ENCODE data around the gene WWTR1. TPM values are rescaled to one million over a fixed set of nuclear protein-coding genes. Genes with fewer than 3 reads are reported as not detected.
A peak's percentile ranks its signal among the peaks of the same experiment; 100 is the strongest.

Gene WWTR1
- total and polyA plus RNA-seq, 2 donors (not counting 3 experiments of a cell fraction or from before 2014, with no cell fraction given): 210 to 341 TPM

GRCh38 chr3:149650828-149651227 is 7.0 kb downstream of the WWTR1 start:
- H3K9ac ChIP-seq (replicated peaks; ENCODE audit: extremely low read depth, insufficient read depth, low read length): peak overlapping the region; percentile 12
- H4K20me1 ChIP-seq (replicated peaks; ENCODE audit: control insufficient read depth, extremely low read depth, insufficient read depth, low read length): peaks cover 9% of the 10 kb centered on the region
- H3K9me1 ChIP-seq (replicated peaks; ENCODE audit: control insufficient read depth, extremely low read depth, insufficient read depth, low read length): no peaks in the 10 kb centered on the region
- FAIRE-seq: no peak
- H3K27me3 ChIP-seq (ENCODE audit: control insufficient read depth in 2 of 2, insufficient read depth in 2 of 2, low read length in 2 of 2): no peaks in the 10 kb centered on the region
- TF ChIP-seq EZH2 (IDR thresholded peaks at IDR 0.05; ENCODE audit: borderline replicate concordance, low read depth, low read length, severe bottlenecking) (no peak), CTCF (IDR thresholded peaks at IDR 0.05; ENCODE audit: extremely low read depth in 1 of 2, insufficient read depth in 1 of 2, low read depth in 1 of 2, low read length in 2 of 2) (no peak), POLR2A (IDR thresholded peaks at IDR 0.05; ENCODE audit: low read depth, low read length) (no peak), FOS (IDR thresholded peaks at IDR 0.05; ENCODE audit: borderline replicate concordance, insufficient read depth, low read length) (no peak), MYC (IDR thresholded peaks at IDR 0.05; ENCODE audit: low read depth, low read length) (no peak), GATA2 (IDR thresholded peaks at IDR 0.05; ENCODE audit: insufficient read depth, insufficient read length, low read depth, low read length) (no peak), JUN (IDR thresholded peaks at IDR 0.05; ENCODE audit: borderline replicate concordance, insufficient read depth, insufficient read length, low read depth) (no peak), POLR2AphosphoS5 (IDR thresholded peaks at IDR 0.05; ENCODE audit: insufficient read depth, low read depth, low read length) (no peak)
- TF ChIP-seq, protein P1, sequence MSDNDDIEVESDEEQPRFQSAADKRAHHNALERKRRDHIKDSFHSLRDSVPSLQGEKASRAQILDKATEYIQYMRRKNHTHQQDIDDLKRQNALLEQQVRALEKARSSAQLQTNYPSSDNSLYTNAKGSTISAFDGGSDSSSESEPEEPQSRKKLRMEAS (IDR thresholded peaks at IDR 0.05; ENCODE audit: insufficient read depth, insufficient read length): no peak
- peaks cover 80% of the 10 kb centered on the region for H3K4me1 ChIP-seq (ENCODE audit: control insufficient read depth, extremely low read depth, insufficient read depth, low read length)
- H3K4me3 ChIP-seq (replicated peaks in 1 of 3; ENCODE audit: insufficient read depth in 1 of 3, low read depth in 1 of 3, low read length in 3 of 3): peak overlapping the region in 1 of 3 experiments; percentile 43
- dilution Hi-C loops (cut with MboI; ENCODE audit: extremely low pct_ligation_motif_present, low sequenced_read_pairs): no loop called here
- H3K9me3 ChIP-seq (replicated peaks; ENCODE audit: control insufficient read depth, insufficient read depth, low read length): no peaks in the 10 kb centered on the region
- H2AFZ ChIP-seq (ENCODE audit: low read depth, low read length): no peak overlapping the region
- CTCF ChIA-PET: interaction anchor here (0.7 to 1.4 kb wide), 2 partner anchors 66 to 84 kb away, joined by 4 to 6 read pairs; no protein-coding TSS in a partner anchor
- H3K4me2 ChIP-seq (ENCODE audit: insufficient read depth, low read length): peak overlapping the region; percentile 67
- H3K79me2 ChIP-seq (ENCODE audit: control insufficient read depth, insufficient read depth, low read length): peaks cover 95% of the 10 kb centered on the region
- peak overlapping the region; percentile 24 for H3K27ac ChIP-seq (ENCODE audit: insufficient read depth, low read depth, low read length)
- H3K36me3 ChIP-seq (ENCODE audit: control insufficient read depth in 2 of 2, extremely low read depth in 1 of 2, insufficient read depth in 2 of 2, low read length in 2 of 2): peaks cover 20 to 34% of the 10 kb centered on the region in 2 experiments
- no TSS peak for BruUV-seq (replicated peaks)
- DNase-seq (ENCODE audit: low read depth, low spot score): peak; percentile 37
- POLR2A ChIA-PET: no interaction called here
- intact Hi-C loops (cut with micrococcal nuclease): no loop called here
